Muscle layer of duodenum (tissue), 2 donors: ENCODE data around the gene KRTAP5-7.
"Not testable (repeated sequence)": the region's sequence is repeated elsewhere in the genome, so short reads cannot be mapped to it uniquely, and the experiment has no call there.

ENCODE experiments used
- H3K27ac ChIP-seq: one replicate; pipeline ENCODE4 v1.7.0; 2013; ENCODE audit warnings: mild to moderate bottlenecking, low read length
- H3K27me3 ChIP-seq: one replicate; pipeline ENCODE4 v1.7.0; 2013; ENCODE audit warnings: low read depth, mild to moderate bottlenecking, control low read depth, low read length
- H3K36me3 ChIP-seq, 2 donors: one replicate each; pipeline ENCODE4 v1.7.0; 2013; ENCODE audit warnings: low read length in 2 of 2, control low read depth in 1 of 2, mild to moderate bottlenecking in 1 of 2; ENCODE audit not compliant: insufficient read depth in 2 of 2, control insufficient read depth in 1 of 2
- H3K4me1 ChIP-seq, 2 donors: one replicate each; pipeline ENCODE4 v1.7.0; 2013; ENCODE audit warnings: low read length in 2 of 2, mild to moderate bottlenecking in 2 of 2, control low read depth in 1 of 2, moderate library complexity in 1 of 2; ENCODE audit not compliant: insufficient read depth in 2 of 2, control insufficient read depth in 1 of 2
- H3K4me3 ChIP-seq, 2 donors: one replicate each; pipeline ENCODE4 v1.7.0; 2013; ENCODE audit warnings: low read length in 2 of 2, low read depth in 1 of 2, mild to moderate bottlenecking in 1 of 2
- H3K9me3 ChIP-seq, 2 donors: one replicate each; pipeline ENCODE4 v1.7.0; 2013; ENCODE audit warnings: low read length in 2 of 2, control low read depth in 1 of 2, mild to moderate bottlenecking in 1 of 2; ENCODE audit not compliant: control insufficient read depth in 1 of 2
- donor health status: healthy.

Gene KRTAP5-7

DNA sequence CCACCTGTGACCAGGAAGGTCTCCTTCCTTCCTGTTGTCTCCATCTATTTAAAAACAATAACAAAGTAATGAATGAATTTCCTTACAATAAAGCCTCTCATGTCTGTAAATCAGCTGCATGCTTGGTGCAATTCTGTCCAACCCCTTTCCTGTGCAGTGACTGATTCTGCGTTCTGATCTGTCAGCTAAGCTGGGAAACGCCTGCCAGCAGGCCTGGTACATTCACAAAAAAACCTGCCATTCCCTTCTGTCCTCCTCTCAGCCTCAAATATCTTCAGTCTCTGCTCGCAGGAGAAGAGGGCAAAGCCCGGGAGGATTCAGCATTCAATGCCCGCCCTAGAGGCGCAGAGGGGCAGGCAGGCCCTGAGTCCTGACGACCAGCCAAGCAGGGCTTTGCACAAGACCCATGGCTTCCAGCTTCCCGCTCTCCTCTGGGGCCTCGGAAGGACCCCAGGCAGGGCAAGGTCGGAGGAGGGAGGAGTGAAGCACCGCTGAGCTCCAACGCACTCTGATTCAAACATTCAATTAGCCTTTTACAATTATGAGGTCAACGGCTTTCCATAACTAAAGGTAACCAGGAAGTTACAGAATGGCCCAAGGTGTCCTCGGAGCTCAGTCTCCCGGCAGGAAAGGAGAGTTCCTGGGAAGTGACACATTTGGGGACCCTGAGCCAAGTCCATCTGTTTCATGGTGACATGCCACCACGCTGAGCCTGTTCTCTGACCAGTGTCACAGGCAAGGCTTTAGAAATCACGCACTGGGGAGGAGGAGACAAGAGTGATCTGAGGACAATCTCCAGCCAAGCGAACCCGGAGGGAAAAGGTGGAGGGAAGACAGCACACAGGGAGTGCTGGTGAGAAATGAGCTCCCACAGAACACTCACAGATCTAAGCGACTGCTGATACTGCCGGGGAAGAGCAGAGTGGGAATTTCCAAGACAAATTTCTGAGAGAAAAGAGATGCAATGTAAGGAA lies 39.8 kb downstream of the KRTAP5-7 start:
- H3K9me3 ChIP-seq, H3K36me3 ChIP-seq, H3K4me1 ChIP-seq, H3K4me3 ChIP-seq, H3K27ac ChIP-seq, H3K27me3 ChIP-seq: not testable (repeated sequence)

DNA sequence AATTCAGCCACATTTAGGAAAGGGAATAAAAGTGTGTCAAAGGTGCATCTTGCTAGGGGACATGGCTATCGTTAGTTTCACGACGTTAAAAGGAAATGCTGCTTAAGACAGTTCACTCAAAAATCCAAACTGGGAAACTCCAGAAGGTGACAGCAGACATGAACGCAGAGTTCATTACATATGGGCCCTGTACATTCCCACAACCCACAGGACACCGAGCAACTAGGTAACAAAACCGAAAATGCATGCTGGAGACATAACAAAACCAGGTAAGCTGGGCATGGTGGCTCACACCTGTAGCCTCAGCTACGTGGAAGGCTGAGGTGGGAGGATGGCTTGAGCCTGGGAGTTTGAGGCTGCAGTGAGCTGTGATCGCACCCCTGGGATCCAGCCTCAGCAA lies 40.6 kb downstream of the KRTAP5-7 start:
- H3K27me3 ChIP-seq, H3K4me1 ChIP-seq, H3K4me3 ChIP-seq, H3K27ac ChIP-seq, H3K9me3 ChIP-seq, H3K36me3 ChIP-seq: not testable (repeated sequence)

DNA sequence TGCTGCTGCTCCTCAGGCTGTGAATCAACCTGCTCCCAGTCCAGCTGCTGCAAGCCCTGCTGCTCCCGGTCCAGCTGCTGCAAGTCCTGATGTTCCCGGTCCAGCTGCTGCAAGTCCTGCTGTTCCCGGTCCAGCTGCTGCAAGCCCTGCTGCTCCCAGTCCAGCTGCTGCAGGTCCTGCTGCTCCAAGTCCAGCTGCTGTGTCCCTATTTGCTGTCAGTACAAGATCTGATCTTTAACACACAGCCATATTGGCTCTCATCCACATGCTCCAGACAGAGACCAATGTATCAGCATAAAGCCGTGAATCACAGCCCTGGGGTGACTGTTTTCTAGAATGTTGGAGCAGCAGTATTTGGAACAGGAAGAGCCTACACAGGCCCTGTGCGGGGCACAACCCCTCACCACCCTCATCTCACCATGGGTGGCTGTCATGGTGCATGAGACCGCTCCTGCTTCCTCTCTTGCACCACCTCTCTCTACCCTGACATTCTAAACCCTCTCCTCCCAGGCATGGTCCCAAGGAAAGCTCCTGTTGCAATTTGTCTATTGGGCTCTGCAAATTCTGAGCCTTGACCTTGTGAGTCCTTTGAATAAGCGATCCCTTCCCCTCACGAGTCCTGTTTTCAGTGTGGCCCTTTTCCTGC lies 41.8 kb downstream of the KRTAP5-7 start:
- H3K27ac ChIP-seq = no peak overlapping the region
- no peaks in the 10 kb centered on the region for H3K27me3 ChIP-seq
- H3K4me1 ChIP-seq = no peaks in the 10 kb centered on the region
- H3K9me3 ChIP-seq = no peaks in the 10 kb centered on the region
- no peak overlapping the region for H3K4me3 ChIP-seq
- no peaks in the 10 kb centered on the region for H3K36me3 ChIP-seq

DNA sequence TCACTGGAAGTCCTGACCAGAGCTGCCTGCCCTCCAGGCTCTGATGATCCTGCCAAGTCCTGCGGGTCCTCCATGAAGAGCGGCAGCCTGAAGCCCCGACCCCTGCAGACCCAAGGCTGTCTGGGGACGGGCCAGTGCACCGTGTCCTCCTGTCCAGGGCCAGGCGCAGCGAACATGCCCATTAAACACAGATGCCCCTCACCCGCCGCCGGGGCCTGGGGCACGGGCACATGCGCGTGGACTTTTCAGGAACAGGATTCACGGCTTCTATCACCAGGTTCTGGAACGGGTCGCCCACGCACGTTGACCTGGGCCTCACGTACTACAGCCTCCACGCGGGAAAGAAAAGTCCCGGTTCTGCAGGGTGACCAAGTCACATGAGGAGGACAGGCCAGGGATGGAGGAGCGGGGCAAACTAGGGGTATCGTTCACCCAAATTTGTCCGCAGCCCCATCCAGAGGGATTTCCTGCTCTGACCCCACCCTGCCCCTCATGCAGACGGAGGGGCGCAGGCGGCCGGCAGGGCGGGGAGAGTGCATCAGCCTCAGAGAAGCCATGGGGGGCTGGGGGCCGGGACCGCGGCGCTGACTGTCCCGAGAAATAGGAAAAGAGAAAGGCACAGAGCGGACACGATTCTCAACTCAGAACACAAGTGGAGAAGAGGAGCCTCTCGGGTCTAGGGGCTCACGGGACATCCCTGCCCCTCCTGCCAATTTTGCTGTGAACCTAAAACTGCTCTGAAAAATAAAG lies 44.2 kb downstream of the KRTAP5-7 start:
- not testable (repeated sequence) for H3K9me3 ChIP-seq, H3K27me3 ChIP-seq, H3K36me3 ChIP-seq, H3K4me3 ChIP-seq, H3K27ac ChIP-seq, H3K4me1 ChIP-seq

DNA sequence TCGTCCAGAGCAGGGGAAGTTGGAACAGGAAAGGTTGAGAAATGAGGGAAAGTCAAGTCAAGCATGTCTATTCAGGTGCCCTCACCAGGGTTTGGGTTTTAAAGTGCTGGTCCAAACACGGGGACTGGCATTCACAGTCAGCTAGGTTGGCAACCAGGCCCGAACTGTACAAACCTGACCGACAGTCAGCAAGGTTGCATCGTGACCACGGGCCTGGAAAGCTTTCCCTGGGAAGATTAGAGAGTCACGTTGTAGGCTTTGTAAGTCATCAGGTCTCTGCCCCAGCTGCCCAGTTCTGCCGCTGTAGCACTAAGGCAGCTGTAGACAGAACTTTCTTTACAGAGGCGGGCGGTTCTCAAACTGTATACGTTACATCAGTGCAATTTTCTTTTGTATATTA lies 45.7 kb downstream of the KRTAP5-7 start:
- Histone ChIP-seq H3K27ac (no peak overlapping the region), H3K36me3 (no peaks in the 10 kb centered on the region), H3K4me1 (no peaks in the 10 kb centered on the region), H3K9me3 (no peaks in the 10 kb centered on the region), H3K27me3 (no peaks in the 10 kb centered on the region), H3K4me3 (no peak overlapping the region)

DNA sequence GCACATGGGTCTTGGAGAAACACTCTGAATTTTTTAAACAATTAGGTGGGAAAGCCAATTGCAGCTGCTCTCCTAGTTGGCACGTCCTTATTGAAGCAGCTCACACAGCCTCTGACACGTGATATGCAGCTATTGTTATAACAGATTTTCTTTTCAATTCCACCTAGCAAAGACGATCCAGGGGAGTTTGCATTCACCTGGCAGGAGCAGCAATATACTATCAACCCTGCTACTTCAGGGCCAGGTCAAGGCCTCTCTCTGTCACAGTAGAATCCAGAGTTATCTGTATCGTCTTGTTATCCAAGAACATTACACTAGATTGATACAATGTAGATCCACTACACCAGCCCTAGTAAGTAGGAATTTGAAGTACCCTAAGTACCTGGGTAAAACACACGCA lies 47.4 kb downstream of the KRTAP5-7 start:
- Histone ChIP-seq H3K36me3 (no peaks in the 10 kb centered on the region), H3K4me3 (no peak overlapping the region), H3K27me3 (no peaks in the 10 kb centered on the region), H3K4me1 (peaks cover 0 to 2% of the 10 kb centered on the region in 2 donors), H3K27ac (no peak overlapping the region), H3K9me3 (no peaks in the 10 kb centered on the region)

DNA sequence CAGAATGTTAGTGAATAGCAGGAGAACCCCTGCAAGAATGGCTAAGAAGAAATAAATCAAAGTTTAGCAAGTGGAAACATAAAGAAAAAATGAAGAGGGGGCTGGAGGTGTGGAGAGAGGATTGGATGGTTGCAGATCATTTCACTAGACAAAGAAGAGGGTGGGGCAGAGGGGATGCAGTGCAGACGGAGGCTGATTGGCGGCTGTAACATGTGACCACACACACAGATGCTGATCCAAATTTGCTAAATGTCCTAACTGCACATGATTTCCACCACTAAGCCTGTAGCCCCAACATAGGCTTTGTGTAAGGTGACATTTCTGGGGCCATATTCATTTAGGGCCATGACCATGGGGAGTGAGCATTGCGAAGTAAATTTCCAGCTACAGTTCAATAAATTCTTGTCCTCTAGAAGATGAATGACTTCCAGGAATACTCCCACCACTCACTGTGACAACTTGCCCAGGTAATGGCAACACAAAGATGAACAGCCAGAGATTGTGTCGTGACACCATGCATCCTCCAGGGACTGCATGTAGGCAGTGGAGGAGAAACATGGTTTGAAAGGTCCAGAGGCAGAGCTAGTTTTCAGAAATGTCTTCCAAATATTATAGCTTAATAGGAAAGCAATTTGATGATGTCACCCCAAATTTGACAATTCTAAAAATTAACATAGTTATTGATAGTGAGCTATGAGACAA lies 48.8 kb downstream of the KRTAP5-7 start:
- peaks cover 0 to 10% of the 10 kb centered on the region in 2 donors for H3K4me1 ChIP-seq
- H3K9me3 ChIP-seq = no peaks in the 10 kb centered on the region
- no peak overlapping the region for H3K27ac ChIP-seq
- H3K4me3 ChIP-seq = no peak overlapping the region
- no peaks in the 10 kb centered on the region for H3K27me3 ChIP-seq
- no peaks in the 10 kb centered on the region for H3K36me3 ChIP-seq

DNA sequence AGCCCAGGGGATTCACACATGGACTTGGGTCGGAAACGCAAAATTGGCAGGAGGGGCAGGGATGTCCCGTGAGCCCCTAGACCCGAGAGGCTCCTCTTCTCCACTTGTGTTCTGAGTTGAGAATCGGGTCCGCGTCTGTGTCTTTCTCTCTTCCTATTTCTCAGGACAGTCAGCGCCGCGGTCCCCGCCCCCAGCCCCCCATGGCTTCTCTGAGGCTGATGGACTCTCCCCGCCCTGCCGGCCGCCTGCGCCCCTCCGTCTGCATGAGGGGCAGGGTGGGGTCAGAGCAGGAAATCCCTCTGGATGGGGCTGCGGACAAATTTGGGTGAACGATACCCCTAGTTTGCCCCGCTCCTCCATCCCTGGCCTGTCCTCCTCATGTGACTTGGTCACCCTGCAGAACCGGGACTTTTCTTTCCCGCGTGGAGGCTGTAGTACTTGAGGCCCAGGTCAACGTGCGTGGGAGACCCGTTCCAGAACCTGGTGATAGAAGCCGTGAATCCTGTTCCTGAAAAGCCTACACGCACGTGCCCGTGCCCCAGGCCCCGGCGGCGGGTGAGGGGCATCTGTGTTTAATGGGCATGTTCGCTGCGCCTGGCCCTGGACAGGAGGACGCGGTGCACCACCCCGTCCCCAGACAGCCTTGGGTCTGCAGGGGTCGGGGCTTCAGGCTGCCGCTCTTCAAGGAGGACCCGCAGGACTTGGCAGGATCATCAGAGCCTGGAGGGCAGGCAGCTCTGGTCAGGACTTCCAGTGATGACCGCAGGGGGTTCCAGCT lies 49.8 kb downstream of the KRTAP5-7 start:
- not testable (repeated sequence) for H3K27ac ChIP-seq, H3K4me3 ChIP-seq, H3K9me3 ChIP-seq, H3K27me3 ChIP-seq, H3K36me3 ChIP-seq
- peaks cover 0 to 10% of the 10 kb centered on the region in 2 donors for H3K4me1 ChIP-seq

DNA sequence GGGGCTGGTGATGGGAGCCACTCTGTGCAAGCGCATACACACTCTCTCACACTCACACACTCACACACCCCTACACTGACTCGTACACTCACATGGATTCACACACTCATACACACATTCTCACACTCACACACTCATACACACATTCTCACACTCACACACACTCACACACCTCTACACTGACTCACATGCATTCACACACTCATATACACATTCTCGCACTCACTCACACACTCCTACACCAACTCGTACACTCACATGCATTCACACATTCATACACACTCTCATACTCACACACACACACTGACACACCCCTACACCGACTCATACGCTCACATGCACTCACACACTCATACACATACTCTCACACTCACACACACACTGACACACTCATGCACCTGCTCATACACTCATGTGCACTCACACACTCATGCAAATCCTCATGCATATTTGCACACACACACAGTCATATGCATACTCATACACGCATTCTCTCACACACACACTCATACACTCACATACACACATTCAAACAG lies 50.5 kb downstream of the KRTAP5-7 start:
- H3K27me3 ChIP-seq = no peaks in the 10 kb centered on the region
- no peak overlapping the region for H3K4me3 ChIP-seq
- no peaks in the 10 kb centered on the region for H3K36me3 ChIP-seq
- H3K4me1 ChIP-seq = peaks cover 0 to 10% of the 10 kb centered on the region in 2 donors
- no peaks in the 10 kb centered on the region for H3K9me3 ChIP-seq
- no peak overlapping the region for H3K27ac ChIP-seq
